HG03571 (cell line): ENCODE measurements around the gene KIRREL3.
"Not testable (repeated sequence)": the region's sequence is repeated elsewhere in the genome, so short reads cannot be mapped to it uniquely, and the experiment has no call there.

Experiments used
- ATAC-seq: cut with Tn5 transposase; IDR thresholded peaks from one replicate; pipeline ENCODE4 v1.9.1; 2021; ENCODE audit not compliant: unreplicated experiment

The KIRREL3 gene

GRCh38 chr11:126374562-126375300, 625.8 kb downstream of the KIRREL3 start:
- not testable (repeated sequence) for ATAC-seq

GRCh38 chr11:126373389-126374066, 627.0 kb downstream of the KIRREL3 start:
- not testable (repeated sequence) for ATAC-seq
